ENCODE data around the gene COL1A1.

GRCh38 chr17:50144355-50144754, 57.1 kb downstream of the COL1A1 start:
- TF ChIP-seq EZH2phosphoT487 (IDR thresholded peaks at IDR 0.05; ENCODE audit: low read length) (no peak), CTCF (IDR thresholded peaks at IDR 0.05; ENCODE audit: low read length) (no peak)
